Fibroblast of skin of left biceps (primary cell): Measurements from ENCODE around the gene AIDA.
"Not testable (repeated sequence)": the region's sequence is repeated elsewhere in the genome, so short reads cannot be mapped to it uniquely, and the experiment has no call there.

Experiments used
- DNase-seq, 2 experiments: peaks; one replicate each; pipeline ENCODE4 v3.0.0-alpha.2; 2013; ENCODE audit warnings: low read depth in 2 of 2

AIDA gene

DNA sequence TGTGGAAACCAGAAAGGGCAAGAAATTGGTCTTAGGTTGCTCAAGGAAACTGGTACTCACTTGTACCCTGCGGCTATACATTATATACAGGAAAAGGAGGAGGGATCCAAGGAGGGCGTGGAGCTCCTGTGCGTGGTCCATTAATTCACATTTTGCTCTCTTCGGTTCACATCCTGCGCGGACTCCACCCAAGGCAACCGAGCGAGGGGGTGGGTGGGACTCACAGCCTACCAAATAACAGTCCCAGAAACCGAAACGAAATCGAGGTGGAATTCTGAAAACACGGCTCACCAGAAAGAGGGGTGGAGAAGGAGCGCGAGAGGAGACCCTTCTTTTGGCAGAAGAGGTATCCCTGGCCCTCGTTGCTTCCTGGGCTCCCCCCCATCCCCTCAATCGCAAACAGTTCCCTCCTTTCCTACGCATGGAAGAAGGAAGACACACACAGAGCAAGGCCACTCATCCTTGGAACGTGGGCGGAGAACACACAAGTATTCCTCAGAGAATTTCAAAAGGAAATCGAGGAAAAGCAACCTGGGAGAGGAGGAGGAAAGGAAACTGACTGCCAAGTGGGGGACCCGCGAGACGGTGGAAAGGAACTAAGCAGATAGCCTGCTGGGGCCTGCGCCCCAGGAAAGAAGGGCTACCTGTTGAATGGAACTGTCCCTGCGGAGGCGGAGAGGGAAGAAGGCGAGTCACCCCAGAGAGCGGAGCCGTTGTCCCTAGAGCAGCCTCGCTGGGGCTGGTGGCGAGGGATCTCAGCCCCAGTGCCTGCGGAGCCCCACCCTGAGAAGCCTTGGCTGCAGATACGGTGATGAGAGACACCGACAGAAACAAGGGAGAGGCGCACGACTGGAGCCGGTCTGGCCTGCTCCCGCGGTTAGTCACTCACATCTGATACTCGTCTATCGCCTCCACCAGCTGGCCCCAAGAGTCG, 705 bp downstream of the AIDA start:
- peak in 1 of 2 experiments; percentile 10 for DNase-seq

GRCh38 chr1:222709700-222710153, 2.6 kb downstream of the AIDA start:
- no peak for DNase-seq

DNA sequence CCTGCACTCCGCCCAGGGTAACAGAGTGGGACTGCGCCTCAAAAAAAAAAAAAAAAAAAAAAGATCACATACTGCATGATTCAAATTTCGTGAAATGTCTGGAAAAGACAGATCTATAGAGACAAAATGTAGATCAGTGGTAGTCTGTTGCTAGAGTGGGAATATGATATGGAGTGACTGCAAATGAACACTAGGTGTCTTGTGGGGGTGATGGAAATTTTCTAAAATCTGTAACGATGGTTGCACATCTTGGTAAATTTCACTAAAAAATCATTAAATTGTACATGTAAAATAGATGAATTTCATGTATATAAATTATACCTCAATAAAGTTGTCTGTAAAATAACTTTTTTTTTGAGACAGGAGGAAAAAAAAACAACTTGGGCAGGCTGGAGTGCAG, 5.5 kb downstream of the AIDA start:
- no peak for DNase-seq

- no peak for DNase-seq
Measured at GRCh38 chr1:222704260-222704659, 8.0 kb downstream of the AIDA start.

DNA sequence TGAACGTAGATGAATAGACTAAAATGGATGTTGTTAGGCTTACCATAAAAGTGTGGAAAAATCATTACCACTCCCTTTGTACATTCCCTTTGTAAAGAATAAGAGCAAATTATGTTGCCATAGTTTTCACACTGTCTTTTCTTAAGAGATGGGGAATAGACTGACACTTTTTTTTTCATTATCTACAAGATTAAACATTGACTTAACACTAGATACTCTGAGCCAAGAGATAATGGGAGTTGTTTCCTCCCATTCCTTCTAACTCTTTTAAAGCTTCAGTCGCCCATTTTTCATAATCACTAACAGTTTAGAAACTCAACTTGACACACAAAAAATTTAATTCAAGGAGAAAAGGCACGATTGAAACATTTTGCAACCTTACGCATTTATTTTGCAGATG, 10.1 kb downstream of the AIDA start:
- DNase-seq: no peak

DNA sequence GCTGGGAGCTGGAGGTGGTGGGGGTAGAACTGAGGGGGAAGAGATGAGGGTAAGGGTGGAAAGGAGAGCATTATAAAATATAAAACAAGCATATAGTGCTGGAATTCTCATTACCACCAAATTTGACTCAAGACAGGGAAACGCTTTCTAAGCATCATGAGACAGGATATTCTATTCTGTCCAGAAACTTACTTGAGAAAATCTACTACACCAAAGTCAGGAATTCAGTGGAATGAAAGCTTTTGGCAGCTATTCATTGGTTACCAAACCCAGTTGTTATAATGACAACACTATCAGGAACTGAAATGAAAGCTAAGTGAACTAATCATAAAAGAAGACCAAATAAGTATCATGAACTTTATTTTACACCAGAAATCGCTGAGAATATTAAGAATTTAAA, 14.5 kb downstream of the AIDA start:
- DNase-seq: no peak

DNA sequence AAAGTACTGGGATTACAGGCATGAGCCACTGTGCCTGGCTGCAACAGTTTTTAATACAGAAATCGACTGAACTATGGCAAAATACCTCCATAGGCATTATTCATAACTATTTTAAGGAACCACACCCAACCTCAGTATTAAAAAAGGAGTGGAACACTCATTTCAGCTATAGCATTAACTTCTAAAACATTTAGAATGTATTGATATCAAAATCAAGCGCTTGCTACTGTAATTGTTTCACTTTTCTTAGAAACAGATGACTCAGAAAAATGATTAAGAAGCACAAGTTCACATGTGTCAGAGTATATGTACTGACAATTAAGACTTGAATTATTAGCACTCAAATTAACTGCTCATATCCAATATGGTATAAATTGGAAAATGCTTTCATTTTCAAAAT, 15.1 kb downstream of the AIDA start:
- no peak for DNase-seq

DNA sequence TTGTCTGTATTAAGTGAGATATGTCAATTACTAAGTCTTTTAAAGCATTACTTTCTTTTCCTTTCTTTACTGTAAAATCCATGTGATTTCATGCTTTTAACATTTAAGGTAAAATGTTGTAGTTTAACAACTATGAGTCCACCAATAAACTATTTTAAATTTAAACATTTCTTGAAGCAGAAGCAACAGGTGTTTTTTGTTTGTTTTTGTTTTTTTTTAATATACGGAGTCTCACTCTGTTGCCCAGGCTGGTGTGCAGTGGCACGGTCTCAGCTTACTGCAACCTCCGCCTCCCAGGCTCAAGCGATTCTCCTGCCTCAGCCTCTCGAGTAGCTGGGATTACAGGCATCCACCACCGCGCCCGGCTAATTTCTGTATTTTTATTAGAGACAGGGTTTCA, 15.6 kb downstream of the AIDA start:
- DNase-seq: no peak

DNA sequence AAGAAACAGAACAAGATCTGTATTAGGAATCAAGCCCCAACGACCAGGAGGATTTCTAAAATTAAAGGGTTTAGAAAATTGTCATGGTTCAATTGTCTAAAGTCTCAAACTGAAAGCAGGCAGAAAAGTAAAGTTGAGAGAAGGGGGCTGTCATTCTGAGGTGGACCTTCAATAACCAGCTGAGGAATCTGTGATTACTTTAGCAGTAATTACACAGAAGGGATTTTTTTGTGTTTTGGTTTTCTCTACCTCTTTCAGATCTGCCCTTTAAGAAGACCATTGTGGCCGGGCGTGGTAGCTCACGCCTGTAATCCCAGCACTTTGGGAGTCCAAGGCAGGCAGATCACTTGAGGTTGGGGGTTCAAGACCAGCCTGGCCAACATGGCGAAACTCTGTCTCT, 17.4 kb downstream of the AIDA start:
- DNase-seq: no peak

DNA sequence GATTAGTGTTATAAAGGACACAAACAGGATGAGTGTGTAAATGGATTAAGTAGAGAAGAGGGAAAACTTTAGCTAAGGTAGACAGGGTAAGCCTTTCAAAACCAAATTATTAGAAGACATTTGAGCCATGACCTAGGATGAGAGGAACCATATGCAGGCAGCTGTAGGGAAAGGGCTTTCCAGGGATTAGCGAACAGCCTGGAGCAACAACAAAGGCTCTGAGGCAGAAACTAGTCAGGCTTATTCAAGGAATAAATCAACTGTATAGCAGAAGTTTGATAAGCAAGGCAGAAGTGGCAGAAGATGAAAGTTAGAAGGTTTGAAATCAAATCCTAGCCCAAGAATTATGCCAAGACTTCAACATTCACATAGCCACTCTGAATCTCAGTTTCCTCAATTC, 21.3 kb downstream of the AIDA start:
- DNase-seq: no peak

DNA sequence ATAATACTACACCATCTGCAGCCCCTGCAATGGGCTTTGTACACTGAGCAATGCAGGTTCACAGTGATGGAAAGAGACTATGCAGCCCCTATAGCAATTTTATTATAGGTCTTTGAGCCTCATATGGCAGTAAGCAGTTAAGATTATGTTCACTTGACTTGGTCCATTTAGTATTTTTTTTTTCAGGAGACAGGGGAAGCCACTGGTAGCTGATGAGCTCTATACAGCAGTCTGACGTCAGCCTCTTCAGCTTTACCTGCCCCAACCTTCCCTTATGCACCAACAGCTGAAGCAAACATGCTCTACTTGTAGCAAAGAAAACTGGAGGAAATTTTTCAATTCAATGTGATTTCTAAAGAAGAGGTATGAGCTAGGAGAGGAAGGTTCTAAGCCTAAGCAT, 32.2 kb downstream of the AIDA start:
- no peak for DNase-seq

- DNase-seq: no peak
Measured at GRCh38 chr1:222670110-222670509, 42.2 kb downstream of the AIDA start.

GRCh38 chr1:222669107-222669506, 43.2 kb downstream of the AIDA start:
- DNase-seq: not testable (repeated sequence)

DNA sequence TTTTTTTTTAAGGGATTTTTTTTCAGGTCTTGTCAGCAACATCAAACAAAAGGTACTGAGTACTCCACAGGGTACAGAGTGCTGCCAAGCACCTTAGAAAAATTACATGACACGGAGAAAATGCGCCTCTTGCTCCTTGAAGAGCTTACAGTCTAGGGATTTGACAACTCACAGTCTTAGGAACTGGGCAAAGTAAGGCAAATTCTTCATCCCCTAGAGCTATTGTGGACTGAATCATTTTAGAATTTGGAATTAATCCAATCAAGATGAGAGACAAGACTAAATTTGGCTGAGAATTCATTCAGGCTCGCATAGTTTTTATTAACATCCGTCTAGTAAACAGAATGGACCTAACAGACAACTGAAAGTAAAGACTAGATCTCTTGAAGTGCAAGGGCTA, 44.1 kb downstream of the AIDA start:
- not testable (repeated sequence) for DNase-seq

DNA sequence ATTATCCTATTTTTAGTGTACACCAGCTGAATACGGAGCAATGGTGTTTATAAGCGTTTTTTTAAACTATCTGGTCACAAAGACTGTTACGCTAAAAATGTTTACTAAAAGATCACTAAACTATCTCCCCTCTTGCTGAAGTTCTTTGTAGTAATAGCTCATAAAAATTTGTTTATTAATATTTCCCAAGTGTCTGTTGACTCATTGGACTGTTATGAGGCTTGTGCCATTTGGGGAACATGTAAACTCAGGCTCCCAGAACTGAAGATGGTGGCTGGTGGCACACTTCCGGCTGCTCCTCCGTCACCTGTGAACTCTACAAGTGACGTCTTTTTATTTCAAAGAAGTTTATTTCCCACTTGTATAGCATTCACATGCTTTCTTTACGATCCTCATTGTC, 46.3 kb downstream of the AIDA start:
- DNase-seq: no peak

- DNase-seq: no peak
Measured at GRCh38 chr1:222663431-222663934, 48.8 kb downstream of the AIDA start.

- DNase-seq: no peak
Measured at GRCh38 chr1:222657899-222658298, 54.4 kb downstream of the AIDA start.

GRCh38 chr1:222656391-222657155, 55.7 kb downstream of the AIDA start:
- DNase-seq: no peak

- no peak for DNase-seq
Measured at GRCh38 chr1:222654849-222655248, 57.4 kb downstream of the AIDA start.

GRCh38 chr1:222653178-222653827, 59.0 kb downstream of the AIDA start:
- no peak for DNase-seq

GRCh38 chr1:222652676-222653075, 59.6 kb downstream of the AIDA start:
- no peak for DNase-seq

DNA sequence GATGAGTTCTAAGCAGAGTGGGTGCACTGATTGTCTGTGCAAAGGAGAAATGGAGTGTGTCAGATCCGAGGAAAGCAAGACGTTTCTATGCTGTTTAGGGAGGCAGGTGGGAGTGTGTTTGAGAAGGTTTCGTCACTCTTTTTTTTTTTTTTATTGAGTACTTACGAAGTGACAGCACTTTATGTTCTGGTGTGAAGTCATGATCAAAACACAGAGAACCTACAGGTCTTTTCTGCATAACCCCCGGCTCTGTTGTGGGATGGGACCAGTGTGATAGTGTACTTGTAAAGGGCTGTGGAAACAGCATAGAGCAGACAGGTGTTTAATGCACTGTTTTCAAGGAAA, 67.7 kb downstream of the AIDA start:
- no peak for DNase-seq
